Adrenal gland (tissue), 5 donors: ENCODE results near the gene KIF16B.

Experiments used
- CTCF ChIP-seq, 6 experiments: fragments of 450-650 bp in 4 of 6; fragments of 200-600 bp in 2 of 6; sonication (generic) in 1 of 6; IDR thresholded peaks; 1 replicate in 5 of 6; 2 replicates in 1 of 6; pipeline versions ENCODE4 v1.5.1 to v1.8.0; 2016 to 2021; ENCODE audit warnings: antibody characterized with exemption in 6 of 6, mild to moderate bottlenecking in 2 of 6, moderate library complexity in 1 of 6
- POLR2A ChIP-seq, 2 donors: fragments of 450-650 bp; IDR thresholded peaks; one replicate each; pipeline ENCODE4 v1.6.1; 2017; ENCODE audit warnings: antibody characterized with exemption in 2 of 2, mild to moderate bottlenecking in 2 of 2, moderate library complexity in 1 of 2
- donor health status: DM: no; HTN: no; CAD: no.

GRCh38 chr20:16441546-16442164 is 131.6 kb downstream of the KIF16B start:
- no peak for TF ChIP-seq CTCF (IDR thresholded peaks at IDR 0.05)
- no peak for TF ChIP-seq POLR2A (IDR thresholded peaks at IDR 0.05)
